Heart left ventricle (tissue), 16 donors: ENCODE results near the gene RALGAPA2. TPM values are rescaled to one million over a fixed set of nuclear protein-coding genes. Genes with fewer than 3 reads are reported as not detected.

Source experiments
- ATAC-seq, 4 donors: fragments of 200-7000 bp; cut with Tn5 transposase; one replicate each; pipeline ENCODE4 v1.9.1; 2020 to 2022; ENCODE audit warnings: moderate library complexity in 4 of 4, mild to moderate bottlenecking in 3 of 4, moderate number of reproducible peaks in 1 of 4
- DNase-seq, 5 donors: peaks; one replicate each; pipeline ENCODE4 v3.0.0-alpha.2; 2020
- H3K27ac ChIP-seq, 12 donors: fragments of 200-600 bp; sonication (generic) in 4 of 12; one replicate each; pipeline versions ENCODE4 v1.5.0 to v1.8.0; 2016 to 2022; ENCODE audit warnings: mild to moderate bottlenecking in 2 of 12
- H3K27me3 ChIP-seq, 9 donors: fragments of 200-600 bp; sonication (generic) in 2 of 9; one replicate each; pipeline versions ENCODE4 v1.5.1 to v1.8.0; 2016 to 2022; ENCODE audit warnings: mild to moderate bottlenecking in 3 of 9
- H3K36me3 ChIP-seq, 9 donors: fragments of 200-600 bp; sonication (generic) in 2 of 9; one replicate each; pipeline versions ENCODE4 v1.5.0 to v1.8.0; 2018 to 2022; ENCODE audit warnings: mild to moderate bottlenecking in 2 of 9
- H3K4me1 ChIP-seq, 12 donors: fragments of 200-600 bp; sonication (generic) in 4 of 12; one replicate each; pipeline versions ENCODE4 v1.5.0 to v1.8.0; 2016 to 2022; ENCODE audit warnings: mild to moderate bottlenecking in 3 of 12
- H3K4me3 ChIP-seq, 12 donors: fragments of 200-600 bp; sonication (generic) in 4 of 12; one replicate each; pipeline versions ENCODE4 v1.5.0 to v1.8.0; 2017 to 2022; ENCODE audit warnings: mild to moderate bottlenecking in 9 of 12, moderate library complexity in 4 of 12
- H3K9me3 ChIP-seq, 12 donors: fragments of 200-600 bp; sonication (generic) in 4 of 12; one replicate each; pipeline versions ENCODE4 v1.5.0 to v1.8.0; 2016 to 2022; ENCODE audit warnings: mild to moderate bottlenecking in 1 of 12
- POLR2A ChIP-seq, 2 donors: fragments of 450-650 bp; IDR thresholded peaks; one replicate each; pipeline ENCODE4 v1.6.1; 2017; ENCODE audit warnings: antibody characterized with exemption in 2 of 2, mild to moderate bottlenecking in 2 of 2, moderate library complexity in 2 of 2
- WGBS, 4 donors: extraction: QIAGEN DNeasy Blood & Tissue Kit in 2 of 4; methylation state at CpG; one replicate each; pipeline versions ENCODE4 v1.1.5 to v1.1.7; 2013 to 2018; 5-methylcytosine and 5-hydroxymethylcytosine counted together
- intact Hi-C, 10 donors: fragments of 100-400 bp; cut with DNase I; formaldehyde crosslinking; loops; one replicate each; pipeline versions ENCODE4 v1.11.1 to v1.14.2; 2022
- polyA plus RNA-seq, 2 donors: library from polyadenylated mRNA; stranded (reverse); fragments of 200-250 nt; gene quantifications; one replicate each; pipeline ENCODE4 v1.2.3, GENCODE V29; 2013
- total RNA-seq, 9 donors: library from RNA; depleted of rRNA in 2 of 9; stranded (reverse); fragments of >200 nt in 2 of 9; fragmentation: NEBNext Ultra II Directional in 3 of 9; extraction: Animal tissue kit (Norgen Biotek cat#: 25700) in 3 of 9; gene quantifications; one replicate each; pipeline versions ENCODE4 v1.1.0 to v1.2.4, GENCODE V29; 2016 to 2023
- TF ChIP-seq, protein P1 (sequence below), 12 donors: fragments of 200-600 bp; sonication (generic) in 4 of 12; IDR thresholded peaks; one replicate each; pipeline versions ENCODE4 v1.5.0 to v1.8.0; 2018 to 2022; ENCODE audit warnings: antibody characterized with exemption in 12 of 12, mild to moderate bottlenecking in 5 of 12
- donor health status: ischemic (EF 13 %, LVEDD 7.1; RV severe dilation, severe dysfunction).
- donor health status: healthy with polysubstance abuse.
- donor health status: DM: no; HTN: yes; CAD: no.
- donor health status: DM: no; HTN: no; CAD: no.
- donor health status: ischemic (EF 25% LVEDD 6.9; RV normal size, moderate dysfunction).
- donor health status: ischemic (EF 25% LVEDD 5.7; RV mildly dilated, moderate dysfunction).
- donor health status: healthy.
- donor health status: DM: yes; HTN: yes; CAD: no.
- donor health status: ischemic (EF 35%, LVEDD 5.7; RV mildly dilated, moderate dysfunction).
- donor health status: nonischemic (EF 11% LVEDD 7.7; RV severe dilation, severe dysfunction).
- donor health status: DM: yes; HTN: yes; CAD: no.
- donor health status: PGD.
- donor health status: ischemic (EF 29% LVEDD 5.4; RV normal size, mild dysfunction).
- donor health status: nonischemic (EF 23%, LVEDD 6.1; RV moderate dilation, normal function).

The RALGAPA2 gene
- total and polyA plus RNA-seq, 11 donors: 5.6 to 33.8 (median 21.4) TPM

DNA sequence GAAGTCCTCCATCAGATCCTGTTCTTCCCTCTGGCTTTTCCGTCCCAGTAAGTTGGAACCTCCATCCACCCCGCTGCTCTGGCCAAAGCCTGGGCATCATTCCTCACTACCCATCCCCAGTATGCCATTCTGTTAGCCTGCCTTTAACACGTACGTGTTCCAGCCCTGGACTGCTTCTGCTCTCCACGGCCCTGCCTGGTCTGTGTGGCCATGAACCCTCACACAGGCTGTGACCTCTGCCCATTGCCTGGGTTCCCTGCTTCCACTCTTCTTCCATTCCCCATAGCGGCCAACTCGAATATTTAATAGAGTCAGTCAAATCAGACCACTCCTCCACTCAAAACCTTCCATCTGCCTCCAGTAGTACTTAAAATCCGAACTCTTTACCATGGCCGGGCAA is 29.4 kb downstream of the RALGAPA2 start:
- no peaks in the 10 kb centered on the region for H3K27me3 ChIP-seq
- DNase-seq (no peak), ATAC-seq (no peak)
- intact Hi-C loops: no loop called here
- no peak overlapping the region for H3K27ac ChIP-seq
- no peaks in the 10 kb centered on the region for H3K9me3 ChIP-seq
- 96% methylated on average over 9 of the region's 9 CpGs for WGBS, 4 donors
- H3K4me3 ChIP-seq: no peak overlapping the region
- peaks cover 0 to 11% (median 0%) of the 10 kb centered on the region in 9 donors for H3K36me3 ChIP-seq
- H3K4me1 ChIP-seq: peaks cover 0 to 39% (median 14%) of the 10 kb centered on the region in 12 donors
- no peak for TF ChIP-seq POLR2A (IDR thresholded peaks at IDR 0.05)
- TF ChIP-seq, protein P1, sequence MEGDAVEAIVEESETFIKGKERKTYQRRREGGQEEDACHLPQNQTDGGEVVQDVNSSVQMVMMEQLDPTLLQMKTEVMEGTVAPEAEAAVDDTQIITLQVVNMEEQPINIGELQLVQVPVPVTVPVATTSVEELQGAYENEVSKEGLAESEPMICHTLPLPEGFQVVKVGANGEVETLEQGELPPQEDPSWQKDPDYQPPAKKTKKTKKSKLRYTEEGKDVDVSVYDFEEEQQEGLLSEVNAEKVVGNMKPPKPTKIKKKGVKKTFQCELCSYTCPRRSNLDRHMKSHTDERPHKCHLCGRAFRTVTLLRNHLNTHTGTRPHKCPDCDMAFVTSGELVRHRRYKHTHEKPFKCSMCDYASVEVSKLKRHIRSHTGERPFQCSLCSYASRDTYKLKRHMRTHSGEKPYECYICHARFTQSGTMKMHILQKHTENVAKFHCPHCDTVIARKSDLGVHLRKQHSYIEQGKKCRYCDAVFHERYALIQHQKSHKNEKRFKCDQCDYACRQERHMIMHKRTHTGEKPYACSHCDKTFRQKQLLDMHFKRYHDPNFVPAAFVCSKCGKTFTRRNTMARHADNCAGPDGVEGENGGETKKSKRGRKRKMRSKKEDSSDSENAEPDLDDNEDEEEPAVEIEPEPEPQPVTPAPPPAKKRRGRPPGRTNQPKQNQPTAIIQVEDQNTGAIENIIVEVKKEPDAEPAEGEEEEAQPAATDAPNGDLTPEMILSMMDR (IDR thresholded peaks at IDR 0.05): no peak

DNA sequence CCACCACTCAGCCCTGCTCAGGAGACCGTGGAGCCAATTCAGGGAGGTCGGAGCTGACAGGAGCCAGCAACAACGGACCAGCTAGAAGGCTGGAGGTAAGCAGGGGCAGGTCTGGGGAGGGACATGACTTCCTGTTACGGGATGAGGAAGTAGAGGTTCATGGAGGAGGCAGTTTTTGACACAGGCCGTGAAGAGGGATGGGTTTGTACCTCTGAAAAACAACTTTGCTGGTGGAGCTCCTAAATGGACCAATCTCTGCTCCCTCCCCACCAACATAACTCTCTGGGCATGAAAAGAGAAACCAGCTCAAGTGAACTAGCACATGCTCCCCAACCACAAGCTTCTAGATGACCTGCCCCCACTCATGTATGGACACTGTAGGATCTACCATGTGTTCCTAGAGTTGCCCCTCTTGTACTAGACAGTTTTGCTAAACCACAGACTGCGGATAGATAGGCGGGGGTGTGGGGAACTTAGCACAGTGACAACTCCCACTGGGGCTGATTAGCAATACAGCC is 31.4 kb downstream of the RALGAPA2 start:
- peak in 2 of 4 donors; percentile 44 to 51 for ATAC-seq
- H3K4me1 ChIP-seq: peaks cover 0 to 38% (median 13%) of the 10 kb centered on the region in 12 donors

DNA sequence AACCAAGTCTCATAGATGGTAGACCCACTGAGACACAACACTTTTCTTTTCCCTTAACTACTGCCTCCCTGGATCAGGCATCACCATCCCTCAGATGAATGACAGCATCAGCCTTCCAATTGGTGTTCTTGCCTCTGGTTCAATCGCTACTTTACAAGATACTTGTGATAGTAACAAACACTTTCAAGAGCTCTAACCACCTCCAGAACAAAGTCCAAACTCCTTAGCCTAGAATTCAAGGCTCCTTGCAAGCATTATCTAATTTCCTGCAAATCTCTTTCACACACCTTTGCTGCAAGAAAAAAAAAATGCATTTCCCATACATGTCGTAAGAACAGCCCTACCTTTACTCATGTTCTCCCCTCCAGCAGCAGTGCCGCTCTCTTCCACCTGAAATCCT is 33.1 kb downstream of the RALGAPA2 start:
- ATAC-seq: no peak
- Histone ChIP-seq H3K27ac (no peak overlapping the region), H3K36me3 (peaks cover 0 to 15% (median 0%) of the 10 kb centered on the region in 9 donors), H3K4me1 (peaks cover 0 to 25% (median 11%) of the 10 kb centered on the region in 12 donors), H3K4me3 (no peak overlapping the region), H3K27me3 (no peaks in the 10 kb centered on the region), H3K9me3 (no peaks in the 10 kb centered on the region)
- DNase-seq: no peak
- intact Hi-C loops: loop anchor here in 1 of 10 donors (10.0 kb wide), 1 partner anchor 65 kb away; no protein-coding TSS in a partner anchor
- TF ChIP-seq POLR2A (IDR thresholded peaks at IDR 0.05): no peak
- TF ChIP-seq, protein P1 (IDR thresholded peaks at IDR 0.05): no peak
- WGBS, 4 donors: 95 to 96% (median 95%) methylated on average over 3 of the region's 3 CpGs

More for the DNA sequence above, 31.4 kb downstream of the RALGAPA2 start:
- intact Hi-C loops: no loop called here
- DNase-seq: no peak
- WGBS, 4 donors: 72 to 80% (median 76%) methylated on average over 7 of the region's 7 CpGs
- TF ChIP-seq, protein P1 (IDR thresholded peaks at IDR 0.05): no peak
- TF ChIP-seq POLR2A (IDR thresholded peaks at IDR 0.05): no peak
- Histone ChIP-seq H3K9me3 (no peaks in the 10 kb centered on the region), H3K27me3 (no peaks in the 10 kb centered on the region), H3K4me3 (no peak overlapping the region), H3K36me3 (peaks cover 0 to 15% (median 0%) of the 10 kb centered on the region in 9 donors), H3K27ac (no peak overlapping the region)

DNA sequence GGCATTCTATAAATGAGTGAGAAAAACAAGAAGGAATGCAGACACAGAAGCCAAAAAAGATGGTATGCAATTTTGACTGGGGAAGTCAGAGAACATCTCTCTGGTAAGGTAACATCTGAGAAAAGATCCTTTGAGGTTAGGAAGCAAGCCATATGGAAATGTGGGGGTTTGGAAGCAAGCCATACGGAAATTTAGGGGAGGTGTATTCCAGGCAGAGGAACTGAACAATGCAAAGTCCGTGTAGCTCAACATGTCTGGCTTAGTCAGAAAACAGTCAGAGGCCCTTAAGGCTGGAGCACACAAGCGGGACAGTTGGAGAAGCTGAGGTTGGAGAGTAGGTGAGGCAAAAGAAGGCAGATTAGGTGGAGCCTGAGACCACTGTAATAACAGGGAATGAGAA is 35.3 kb downstream of the RALGAPA2 start:
- H3K9me3 ChIP-seq: no peaks in the 10 kb centered on the region
- TF ChIP-seq, protein P1 (IDR thresholded peaks at IDR 0.05): no peak
- TF ChIP-seq POLR2A (IDR thresholded peaks at IDR 0.05): no peak
- WGBS, 4 donors: 72 to 82% (median 81%) methylated on average over 3 of the region's 3 CpGs
- no peak for DNase-seq
- H3K4me1 ChIP-seq: peaks cover 0 to 15% (median 8%) of the 10 kb centered on the region in 12 donors
- no peak overlapping the region for H3K27ac ChIP-seq
- ATAC-seq: no peak
- intact Hi-C loops: loop anchor here in 1 of 10 donors (10.0 kb wide), 1 partner anchor 68 kb away; no protein-coding TSS in a partner anchor
- peaks cover 0 to 15% (median 0%) of the 10 kb centered on the region in 9 donors for H3K36me3 ChIP-seq
- H3K27me3 ChIP-seq: no peaks in the 10 kb centered on the region
- no peak overlapping the region for H3K4me3 ChIP-seq
